GM20431 (cell line): Measurements from ENCODE around the gene RNF19B.

Experiments
- in situ Hi-C: fragments of 300-500 bp; cut with MseI, MboI; formaldehyde crosslinking; loops from one replicate; pipeline ENCODE4 v1.15.0; 2020; ENCODE audit warnings: low sequenced_read_pairs; ENCODE audit not compliant: unreplicated experiment

RNF19B gene

DNA sequence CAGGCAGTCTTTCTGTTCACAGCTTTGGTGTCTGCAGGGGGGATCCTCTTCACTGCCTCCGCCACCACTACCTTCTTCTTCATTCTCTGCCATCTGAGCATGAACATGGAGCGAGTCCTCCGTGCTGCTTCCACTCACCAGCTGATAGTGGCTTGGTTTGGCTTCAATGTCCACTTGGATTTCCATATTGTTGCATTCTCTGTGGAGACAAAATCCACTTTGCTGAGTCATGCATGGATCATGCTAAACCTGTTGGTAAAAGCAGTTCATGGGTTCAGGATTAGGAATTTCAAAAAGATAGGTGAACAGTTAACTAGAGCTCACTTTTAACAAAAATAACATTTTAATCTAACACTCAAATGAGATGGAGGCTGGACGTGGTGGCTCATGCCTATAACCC, 27.5 kb downstream of the RNF19B start:
- in situ Hi-C loops, result loop anchor here (10.0 kb wide), 1 partner anchor 118 kb away; no protein-coding TSS in a partner anchor

GRCh38 chr1:32934535-32934934, 30.1 kb downstream of the RNF19B start:
- in situ Hi-C loops, result loop anchor here (10.0 kb wide), 1 partner anchor 120 kb away; no protein-coding TSS in a partner anchor

GRCh38 chr1:32933742-32934322, 30.8 kb downstream of the RNF19B start:
- in situ Hi-C loops, result loop anchor here (10.0 kb wide), 1 partner anchor 121 kb away; no protein-coding TSS in a partner anchor

- in situ Hi-C loops, result loop anchor here (10.0 kb wide), 1 partner anchor 123 kb away; no protein-coding TSS in a partner anchor
Observed at GRCh38 chr1:32931760-32932159, 32.8 kb downstream of the RNF19B start.

DNA sequence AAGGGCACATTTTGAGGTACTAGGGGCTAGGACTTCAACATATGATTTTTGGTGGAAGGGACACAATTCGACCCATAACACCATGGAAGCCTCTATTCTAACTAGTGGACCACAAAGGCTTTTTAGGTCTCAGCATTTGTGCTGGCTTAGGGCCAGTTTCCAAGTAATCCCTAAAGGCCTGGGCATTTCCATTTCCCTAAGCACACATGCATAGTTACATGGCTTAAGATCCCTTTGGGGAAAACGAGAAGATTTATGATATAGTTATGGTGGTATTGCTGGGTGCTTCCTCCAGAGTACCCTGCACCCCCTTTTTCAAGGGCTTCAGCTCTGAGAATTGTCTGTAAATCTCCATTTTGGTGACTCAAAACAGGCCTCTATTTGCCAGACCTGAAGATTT, 35.2 kb downstream of the RNF19B start:
- in situ Hi-C loops, result no loop called here

DNA sequence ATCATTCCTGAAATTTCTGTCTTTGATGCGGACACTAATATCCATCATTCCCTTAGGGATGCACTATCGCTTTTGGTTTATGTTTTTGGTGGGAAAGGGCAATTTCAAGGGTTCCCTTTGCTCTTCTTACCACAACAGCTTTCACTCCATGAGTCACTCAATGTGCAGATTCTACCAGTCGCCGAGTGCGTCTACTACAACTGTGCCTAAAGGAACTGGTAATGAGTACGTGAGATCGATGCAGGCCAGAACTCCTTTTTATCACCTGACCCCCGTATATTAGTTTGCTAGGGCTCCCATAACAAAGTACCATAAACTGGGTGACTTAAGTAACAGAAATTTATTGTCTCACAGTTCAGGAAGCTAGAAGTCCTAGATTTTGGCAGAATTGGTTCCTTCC, 35.9 kb downstream of the RNF19B start:
- in situ Hi-C loops, result no loop called here

DNA sequence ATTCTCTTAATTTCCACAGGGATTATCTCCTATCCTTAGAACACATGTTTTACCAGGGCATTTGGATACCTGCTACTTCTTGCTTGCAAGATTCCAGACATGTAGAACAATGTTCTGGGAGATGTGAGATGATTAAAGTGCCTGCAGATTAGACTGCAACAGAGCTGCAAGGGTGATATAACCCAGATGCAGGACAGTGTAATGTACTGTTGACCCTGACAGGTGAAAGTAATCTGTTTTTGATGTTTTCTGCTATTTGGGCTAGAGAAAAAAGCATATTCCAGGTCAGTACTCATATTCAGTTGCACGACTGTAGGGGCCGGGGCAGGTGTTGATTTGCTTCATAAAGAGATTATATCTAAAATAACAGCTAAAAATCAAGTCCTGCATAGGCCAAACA, 36.3 kb downstream of the RNF19B start:
- in situ Hi-C loops, result no loop called here

- in situ Hi-C loops, result no loop called here
Observed at GRCh38 chr1:32927441-32927840, 37.2 kb downstream of the RNF19B start.

DNA sequence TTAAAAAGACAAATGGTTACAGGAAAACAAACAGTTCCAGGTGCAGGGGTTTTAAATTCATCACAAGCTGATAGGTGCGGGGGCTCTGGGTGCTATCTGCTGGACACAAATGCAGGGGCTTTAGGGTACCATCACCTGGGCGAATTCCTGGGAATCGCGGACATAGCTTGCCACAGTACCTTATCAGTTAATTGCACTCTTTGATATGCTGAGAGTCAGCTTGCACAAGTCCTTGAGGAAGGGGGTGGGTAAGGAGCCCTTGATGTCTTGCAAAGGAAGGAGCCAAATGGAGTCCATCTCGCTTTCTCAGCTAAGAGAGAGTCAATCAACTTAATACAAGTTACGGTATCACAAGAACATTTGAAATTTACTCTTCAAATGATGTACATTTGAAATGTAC, 38.0 kb downstream of the RNF19B start:
- in situ Hi-C loops, result no loop called here

DNA sequence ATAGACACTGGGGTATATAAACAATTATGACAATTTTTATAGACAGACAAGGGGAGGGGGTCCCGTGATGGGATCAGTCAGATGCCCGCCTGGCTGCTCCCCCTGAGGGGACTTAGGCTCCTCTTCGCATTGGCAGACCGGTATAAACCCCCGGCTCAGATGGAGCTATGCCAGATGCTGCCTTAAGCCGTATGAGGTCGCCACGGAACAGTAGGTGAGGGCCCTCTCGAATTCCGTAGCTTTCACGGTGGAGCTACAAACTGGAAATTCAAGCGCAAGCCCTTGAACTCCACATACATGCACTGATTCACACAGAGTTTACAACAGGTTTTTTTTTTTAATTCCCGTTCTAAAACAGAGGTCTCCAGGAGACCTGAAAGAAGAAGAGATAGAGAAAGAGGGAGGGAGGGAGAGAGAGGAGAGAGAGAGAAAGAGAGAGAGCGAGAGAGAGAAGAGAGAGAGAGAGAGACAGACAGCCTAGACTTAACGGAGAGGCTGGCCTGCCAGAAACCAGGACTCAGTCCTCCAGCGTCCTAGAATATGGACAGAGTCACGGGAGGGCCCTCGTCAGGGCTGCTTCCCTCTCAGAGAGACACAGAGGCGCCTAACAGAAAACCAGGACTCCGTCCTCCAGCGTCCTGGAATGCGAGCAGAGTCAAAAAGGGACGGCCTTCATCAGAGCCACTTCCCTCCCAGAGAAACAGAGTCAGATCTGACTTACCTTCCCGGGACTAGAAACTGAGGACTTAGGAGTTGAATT, 39.0 kb downstream of the RNF19B start:
- in situ Hi-C loops, result no loop called here

- in situ Hi-C loops, result no loop called here
Observed at GRCh38 chr1:32924881-32925344, 39.7 kb downstream of the RNF19B start.

GRCh38 chr1:32920833-32921232, 43.8 kb downstream of the RNF19B start:
- in situ Hi-C loops, result no loop called here

- in situ Hi-C loops, result no loop called here
Observed at GRCh38 chr1:32919811-32920733, 44.5 kb downstream of the RNF19B start.

DNA sequence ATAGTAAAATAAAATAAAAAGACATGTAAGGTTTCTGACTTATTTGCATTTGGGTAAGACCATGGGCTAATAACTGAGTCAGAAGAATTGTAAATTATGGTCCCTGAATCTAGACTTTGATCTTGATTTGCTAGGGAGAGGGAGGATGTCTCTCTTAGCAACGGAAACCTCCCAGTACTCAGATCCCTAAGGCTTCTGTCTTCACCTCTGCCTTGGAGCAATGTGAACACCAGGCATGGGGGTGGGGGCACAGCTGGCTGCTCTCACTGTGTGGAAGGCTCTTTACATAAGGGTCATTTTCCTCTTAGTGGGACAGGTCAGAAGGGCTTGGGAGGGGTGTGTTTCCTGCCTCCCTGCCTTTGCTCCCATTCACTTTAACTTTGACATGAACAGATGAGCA, 46.4 kb downstream of the RNF19B start:
- in situ Hi-C loops, result no loop called here

GRCh38 chr1:32917521-32917920, 47.1 kb downstream of the RNF19B start:
- in situ Hi-C loops, result no loop called here

GRCh38 chr1:32915766-32916706, 48.6 kb downstream of the RNF19B start:
- in situ Hi-C loops, result no loop called here

DNA sequence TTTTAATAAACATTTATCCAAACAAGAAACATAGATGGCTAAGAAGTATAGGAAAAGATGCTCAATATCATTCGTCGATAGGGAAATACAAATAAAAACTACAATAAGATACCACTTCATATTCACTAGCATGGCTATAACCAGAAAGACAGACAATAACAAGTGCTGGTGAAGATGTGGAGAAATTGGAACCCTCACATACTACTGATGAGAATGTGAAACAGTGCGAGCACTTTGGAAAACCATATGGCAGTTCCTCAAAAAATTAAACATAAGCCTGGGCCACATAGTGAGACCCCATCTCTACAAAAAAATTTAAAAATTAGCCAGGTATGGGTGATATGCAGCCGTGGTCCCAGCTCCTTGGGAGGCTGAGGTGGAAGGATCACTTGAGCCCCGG, 54.3 kb downstream of the RNF19B start:
- in situ Hi-C loops, result no loop called here

DNA sequence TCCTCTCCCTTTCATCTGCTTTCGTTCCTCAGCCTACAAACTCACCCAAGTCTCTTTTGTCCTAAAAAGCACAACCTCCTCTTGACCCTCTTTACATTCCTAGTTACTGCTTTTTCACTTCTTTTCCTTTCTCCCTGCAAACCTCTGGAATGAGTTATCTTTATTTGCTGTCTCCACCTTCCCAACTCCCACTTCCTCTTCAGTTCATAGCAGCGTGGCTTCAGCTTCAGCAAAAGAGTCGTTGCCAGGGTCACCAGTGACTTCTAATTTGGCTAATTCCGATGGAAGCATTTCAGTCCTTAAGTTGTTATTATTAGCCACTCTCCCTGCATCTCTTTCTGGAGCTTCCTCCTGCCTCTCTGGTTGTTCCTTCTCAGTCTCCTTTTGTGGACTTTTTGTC, 57.2 kb downstream of the RNF19B start:
- in situ Hi-C loops, result no loop called here

GRCh38 chr1:32906654-32907053, 58.0 kb downstream of the RNF19B start:
- in situ Hi-C loops, result no loop called here
